ENCODE data around the gene SH3GL1. TPM values are rescaled to one million over a fixed set of nuclear protein-coding genes. Genes with fewer than 3 reads are reported as not detected.
A peak's percentile ranks its signal among the peaks of the same experiment; 100 is the strongest.

Gene SH3GL1
- total and polyA plus RNA-seq, 10 donors, result 26.1 to 77.4 (median 42.1) TPM

GRCh38 chr19:4380254-4380727 lies 20.1 kb downstream of the SH3GL1 start:
- Histone ChIP-seq H3K27me3 (replicated peaks in 1 of 7) (no peaks in the 10 kb centered on the region), H3K27ac (peak overlapping the region; percentile 72 to 92 (median 86)), H3K9me3 (no peaks in the 10 kb centered on the region), H3K4me3 (peak overlapping the region in 7 of 8 donors; percentile 7 to 54 (median 13)), H3K36me3 (peaks cover 0 to 47% (median 6%) of the 10 kb centered on the region in 6 donors), H3K4me1 (peaks cover 50 to 98% (median 77%) of the 10 kb centered on the region in 6 donors)
- intact Hi-C loops (cut with DNase I; ENCODE audit: low total_unique reads), result no loop called here
- DNase-seq, result peak; percentile 96
- TF ChIP-seq POLR2AphosphoS5 (IDR thresholded peaks at IDR 0.05) (peak; percentile 85 to 86 (median 85)), POLR2A (IDR thresholded peaks at IDR 0.05) (no peak), CTCF (IDR thresholded peaks at IDR 0.05 in 8 of 11, conservative IDR thresholded peaks at IDR 0.05 in 3 of 11) (peak in 1 of 11 experiments; percentile 13)
- WGBS, 5 donors, result 1 to 6% (median 5%) methylated on average over 16 to 17 of the region's 17 CpGs

- peak; percentile 87 for DNase-seq
- TF ChIP-seq POLR2AphosphoS5 (IDR thresholded peaks at IDR 0.05), result peak; percentile 83 to 87 (median 83)
- no peak for TF ChIP-seq POLR2A (IDR thresholded peaks at IDR 0.05)
- TF ChIP-seq CTCF (IDR thresholded peaks at IDR 0.05 in 8 of 11, conservative IDR thresholded peaks at IDR 0.05 in 3 of 11), result peak in 1 of 11 experiments; percentile 4
- Histone ChIP-seq H3K27ac (peak overlapping the region; percentile 72 to 92 (median 86)), H3K36me3 (peaks cover 0 to 40% (median 6%) of the 10 kb centered on the region in 6 donors), H3K27me3 (replicated peaks in 1 of 7) (no peaks in the 10 kb centered on the region), H3K4me3 (peak overlapping the region in 7 of 8 donors; percentile 7 to 54 (median 13)), H3K9me3 (no peaks in the 10 kb centered on the region), H3K4me1 (peaks cover 55 to 98% (median 79%) of the 10 kb centered on the region in 6 donors)
- 32 to 47% (median 38%) methylated on average over 18 to 20 of the region's 20 CpGs for WGBS, 5 donors
- intact Hi-C loops (cut with DNase I; ENCODE audit: low total_unique reads), result no loop called here
These were observed 20.7 kb downstream of the SH3GL1 start for GRCh38 chr19:4379383-4380253.

GRCh38 chr19:4378886-4379285 lies 21.5 kb downstream of the SH3GL1 start:
- peak overlapping the region in 7 of 8 donors; percentile 74 to 92 (median 86) for H3K27ac ChIP-seq

GRCh38 chr19:4376991-4377781 lies 23.2 kb downstream of the SH3GL1 start:
- intact Hi-C loops (cut with DNase I; ENCODE audit: low total_unique reads), result no loop called here
- Histone ChIP-seq H3K27ac (peak overlapping the region in 3 of 8 donors; percentile 87 to 92 (median 88)), H3K27me3 (replicated peaks in 1 of 7) (no peaks in the 10 kb centered on the region), H3K36me3 (peaks cover 0 to 35% (median 2%) of the 10 kb centered on the region in 6 donors), H3K4me3 (no peak overlapping the region), H3K9me3 (no peaks in the 10 kb centered on the region), H3K4me1 (peaks cover 79 to 99% (median 92%) of the 10 kb centered on the region in 6 donors)
- 85 to 92% (median 89%) methylated on average over 12 to 23 of the region's 23 CpGs for WGBS, 5 donors
- TF ChIP-seq POLR2A (IDR thresholded peaks at IDR 0.05) (no peak), POLR2AphosphoS5 (IDR thresholded peaks at IDR 0.05) (peak in 1 of 3 donors; percentile 19), CTCF (IDR thresholded peaks at IDR 0.05 in 8 of 11, conservative IDR thresholded peaks at IDR 0.05 in 3 of 11) (no peak)
- DNase-seq, result no peak

More at GRCh38 chr19:4378886-4379285, 21.5 kb downstream of the SH3GL1 start:
- Histone ChIP-seq H3K4me1 (peaks cover 62 to 98% (median 82%) of the 10 kb centered on the region in 6 donors), H3K36me3 (peaks cover 0 to 33% (median 2%) of the 10 kb centered on the region in 6 donors), H3K9me3 (no peaks in the 10 kb centered on the region), H3K27me3 (replicated peaks in 1 of 7) (no peaks in the 10 kb centered on the region), H3K4me3 (peak overlapping the region in 1 of 8 donors; percentile 54)
- no peak for DNase-seq
- intact Hi-C loops (cut with DNase I; ENCODE audit: low total_unique reads), result no loop called here
- TF ChIP-seq POLR2AphosphoS5 (IDR thresholded peaks at IDR 0.05), result no peak
- WGBS, 5 donors, result 73 to 85% (median 82%) methylated on average over 11 of the region's 11 CpGs

All from spleen (tissue), 11 donors.